Astrocyte (in vitro differentiated cells and primary cell): Measurements from ENCODE around the gene PCK2. TPM values are rescaled to one million over a fixed set of nuclear protein-coding genes. Genes with fewer than 3 reads are reported as not detected.

Source experiments
- DNase-seq: peaks from one replicate; pipeline ENCODE4 v3.0.0-alpha.2; 2010; ENCODE audit warnings: low read depth
- FAIRE-seq: peaks from 2 replicates; lab custom pipeline; 2011; peaks lifted over from hg19 to GRCh38; lab: Jason Lieb, UNC
- H2AFZ ChIP-seq: 2 replicates; pipeline ENCODE4 v1.6.0; 2012; ENCODE audit warnings: low read depth, low read length, inconsistent platforms
- H3K27ac ChIP-seq: 2 replicates; pipeline ENCODE4 v1.5.1; 2011; ENCODE audit warnings: low read depth, low read length, inconsistent platforms
- H3K27me3 ChIP-seq: 2 replicates; pipeline ENCODE4 v1.6.0; 2011; ENCODE audit warnings: low read length, inconsistent platforms; ENCODE audit not compliant: insufficient read depth
- H3K36me3 ChIP-seq: 2 replicates; pipeline ENCODE4 v1.5.1; 2011; ENCODE audit warnings: low read length, inconsistent platforms; ENCODE audit not compliant: insufficient read depth
- H3K4me1 ChIP-seq: 2 replicates; pipeline ENCODE4 v1.5.1; 2011; ENCODE audit warnings: low read length, inconsistent platforms; ENCODE audit not compliant: insufficient read depth
- H3K4me2 ChIP-seq: 2 replicates; pipeline ENCODE4 v1.6.0; 2012; ENCODE audit warnings: low read length, inconsistent platforms
- H3K4me3 ChIP-seq: 2 replicates; pipeline ENCODE4 v1.5.1; 2011; ENCODE audit warnings: low read depth, mild to moderate bottlenecking, low read length, inconsistent platforms; ENCODE audit not compliant: insufficient read depth
- H3K79me2 ChIP-seq: 2 replicates; pipeline ENCODE4 v1.6.0; 2012; ENCODE audit warnings: mild to moderate bottlenecking, low read length, inconsistent platforms; ENCODE audit not compliant: insufficient read depth
- H3K9ac ChIP-seq: 2 replicates; pipeline ENCODE4 v1.6.0; 2012; ENCODE audit warnings: mild to moderate bottlenecking, low read length, inconsistent platforms
- H3K9me3 ChIP-seq: 2 replicates; pipeline ENCODE4 v1.5.1; 2012; ENCODE audit warnings: low read depth, mild to moderate bottlenecking, low read length, inconsistent platforms; ENCODE audit not compliant: insufficient read depth
- H4K20me1 ChIP-seq: 2 replicates; pipeline ENCODE4 v1.6.0; 2012; ENCODE audit warnings: low read length, inconsistent platforms; ENCODE audit not compliant: insufficient read depth
- H3K27ac Mint-ChIP-seq: one replicate; pipeline ENCODE4 v1.8.0; 2021; ENCODE audit warnings: mild to moderate bottlenecking, mixed read lengths; ENCODE audit not compliant: unreplicated experiment
- H3K27me3 Mint-ChIP-seq: one replicate; pipeline ENCODE4 v1.8.0; 2021; ENCODE audit warnings: low read depth, mixed read lengths; ENCODE audit not compliant: unreplicated experiment
- H3K36me3 Mint-ChIP-seq: one replicate; pipeline ENCODE4 v1.8.0; 2021; ENCODE audit warnings: low read depth, mixed read lengths; ENCODE audit not compliant: unreplicated experiment
- H3K4me1 Mint-ChIP-seq: one replicate; pipeline ENCODE4 v1.8.0; 2021; ENCODE audit warnings: low read depth, mixed read lengths; ENCODE audit not compliant: unreplicated experiment
- H3K4me3 Mint-ChIP-seq: one replicate; pipeline ENCODE4 v1.8.0; 2021; ENCODE audit warnings: mild to moderate bottlenecking, moderate library complexity, mixed read lengths; ENCODE audit not compliant: unreplicated experiment
- H3K9me3 Mint-ChIP-seq: one replicate; pipeline ENCODE4 v1.8.0; 2021; ENCODE audit warnings: mild to moderate bottlenecking, mixed read lengths; ENCODE audit not compliant: unreplicated experiment
- CTCF ChIP-seq: IDR thresholded peaks from 2 replicates; pipeline ENCODE4 v1.5.1; 2011; ENCODE audit warnings: low read depth, mild to moderate bottlenecking, inconsistent platforms, low read length, moderate library complexity; ENCODE audit not compliant: insufficient read depth
- EZH2 ChIP-seq: IDR thresholded peaks from 2 replicates; pipeline ENCODE4 v1.6.1; 2012; ENCODE audit warnings: mild to moderate bottlenecking, low read length, inconsistent platforms; ENCODE audit not compliant: insufficient read depth
- total RNA-seq: library from RNA; stranded (reverse); gene quantifications from 2 replicates; pipeline ENCODE4 v1.2.1, GENCODE V29; 2021

The PCK2 gene
- total RNA-seq, 1 donor from 2014 or later, result 73.8 TPM

GRCh38 chr14:24144451-24144850, 50.3 kb downstream of the PCK2 start:
- TF ChIP-seq CTCF (no peak), EZH2 (no peak)
- Mint-ChIP-seq H3K27me3 (no peaks in the 10 kb centered on the region), H3K36me3 (peaks cover 2% of the 10 kb centered on the region), H3K9me3 (no peaks in the 10 kb centered on the region), H3K27ac (no peak overlapping the region), H3K4me1 (peaks cover 35% of the 10 kb centered on the region), H3K4me3 (peak overlapping the region; percentile 75)
- Histone ChIP-seq H4K20me1 (peaks cover 21% of the 10 kb centered on the region), H3K9me3 (no peaks in the 10 kb centered on the region), H2AFZ (no peak overlapping the region), H3K9ac (no peak overlapping the region), H3K4me2 (no peak overlapping the region), H3K4me3 (no peak overlapping the region), H3K27me3 (no peaks in the 10 kb centered on the region), H3K4me1 (peaks cover 31% of the 10 kb centered on the region), H3K27ac (no peak overlapping the region), H3K36me3 (peaks cover 9% of the 10 kb centered on the region), H3K79me2 (peaks cover 59% of the 10 kb centered on the region)
- DNase-seq (no peak), FAIRE-seq (no peak)

GRCh38 chr14:24145219-24145618, 51.1 kb downstream of the PCK2 start:
- peak overlapping the region; percentile 93 for H3K4me3 ChIP-seq
- H3K4me2 ChIP-seq, result peak overlapping the region; percentile 96
- H3K36me3 ChIP-seq, result peaks cover 17% of the 10 kb centered on the region
- TF ChIP-seq EZH2, result no peak
- TF ChIP-seq CTCF, result no peak
- H3K9me3 ChIP-seq, result no peaks in the 10 kb centered on the region
- no peak overlapping the region for H3K27ac ChIP-seq
- FAIRE-seq (no peak), DNase-seq (no peak)
- Mint-ChIP-seq H3K4me1 (peaks cover 30% of the 10 kb centered on the region), H3K36me3 (no peaks in the 10 kb centered on the region), H3K9me3 (no peaks in the 10 kb centered on the region), H3K27ac (peak overlapping the region; percentile 88), H3K27me3 (no peaks in the 10 kb centered on the region), H3K4me3 (peak overlapping the region; percentile 96)
- H2AFZ ChIP-seq, result no peak overlapping the region
- peaks cover 59% of the 10 kb centered on the region for H3K79me2 ChIP-seq
- peak overlapping the region; percentile 87 for H3K9ac ChIP-seq
- peaks cover 25% of the 10 kb centered on the region for H4K20me1 ChIP-seq
- no peaks in the 10 kb centered on the region for H3K27me3 ChIP-seq
- H3K4me1 ChIP-seq, result peaks cover 31% of the 10 kb centered on the region

- H3K27me3 ChIP-seq, result no peaks in the 10 kb centered on the region
- peaks cover 56% of the 10 kb centered on the region for H3K79me2 ChIP-seq
- H3K4me1 ChIP-seq, result peaks cover 31% of the 10 kb centered on the region
- peak overlapping the region; percentile 93 for H3K4me3 ChIP-seq
- H3K27me3 Mint-ChIP-seq, result no peaks in the 10 kb centered on the region
- peaks cover 31% of the 10 kb centered on the region for H4K20me1 ChIP-seq
- H3K4me1 Mint-ChIP-seq, result peaks cover 30% of the 10 kb centered on the region
- peak; percentile 69 for DNase-seq
- H3K9me3 Mint-ChIP-seq, result no peaks in the 10 kb centered on the region
- H3K36me3 Mint-ChIP-seq, result no peaks in the 10 kb centered on the region
- H3K36me3 ChIP-seq, result peaks cover 19% of the 10 kb centered on the region
- H3K9me3 ChIP-seq, result no peaks in the 10 kb centered on the region
- TF ChIP-seq CTCF (no peak), EZH2 (no peak)
- peak overlapping the region; percentile 76 for H2AFZ ChIP-seq
- H3K9ac ChIP-seq, result peak overlapping the region; percentile 87
- H3K27ac Mint-ChIP-seq, result peak overlapping the region; percentile 88
- H3K4me3 Mint-ChIP-seq, result peak overlapping the region; percentile 96
- FAIRE-seq, result no peak
- peak overlapping the region; percentile 83 for H3K27ac ChIP-seq
- peak overlapping the region; percentile 96 for H3K4me2 ChIP-seq
Observed at GRCh38 chr14:24145690-24146452, 51.8 kb downstream of the PCK2 start.
